ENCODE data around the gene TRMT6.

The TRMT6 gene

DNA sequence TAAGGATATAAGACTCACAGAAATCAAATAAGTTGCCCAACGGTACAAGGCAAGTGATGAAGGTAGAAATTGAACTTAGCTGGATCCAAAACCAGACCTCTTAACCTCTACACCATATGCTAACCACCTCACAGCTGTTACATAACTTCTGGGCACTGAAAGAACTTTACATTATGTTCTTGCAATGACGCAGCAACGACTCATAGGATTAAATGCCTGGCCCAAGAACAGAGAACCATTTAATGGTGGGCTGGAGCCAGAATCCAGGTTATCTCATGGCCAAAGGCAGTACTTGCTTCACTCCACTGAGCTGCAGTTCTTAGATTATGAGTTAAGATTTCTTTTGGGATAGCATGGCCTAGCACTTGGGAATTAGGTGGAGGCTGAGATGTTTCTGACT, 4.4 kb downstream of the TRMT6 start:
- peak; percentile 47 for DNase-seq

DNA sequence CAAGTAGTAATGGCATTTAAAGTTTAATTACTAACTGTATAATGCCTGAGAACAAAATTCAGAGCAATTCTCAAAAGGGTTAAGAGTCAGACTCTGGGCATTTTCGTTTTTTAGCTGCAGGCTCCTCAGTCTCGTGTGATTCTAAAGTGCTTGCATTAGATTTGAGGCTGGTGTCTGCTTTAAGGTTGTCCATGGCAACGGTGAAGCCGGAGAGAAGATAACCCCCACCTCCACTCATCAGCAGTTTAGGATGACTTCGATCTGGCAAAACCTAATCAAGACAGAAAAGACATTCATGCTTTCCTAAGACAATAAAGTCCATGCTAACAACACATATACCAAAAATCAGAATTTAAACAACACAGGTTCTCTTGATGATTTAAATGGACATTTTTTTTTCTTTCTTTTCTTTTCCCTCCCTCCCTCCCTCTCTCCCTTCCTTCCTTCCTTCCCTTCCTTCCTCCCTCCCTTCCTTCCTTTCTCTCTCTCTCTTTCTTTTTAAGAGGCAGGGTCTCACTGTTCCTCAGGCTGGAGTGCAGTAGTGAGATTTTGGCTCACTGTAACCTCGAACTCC, 11.8 kb downstream of the TRMT6 start:
- DNase-seq: no peak

DNA sequence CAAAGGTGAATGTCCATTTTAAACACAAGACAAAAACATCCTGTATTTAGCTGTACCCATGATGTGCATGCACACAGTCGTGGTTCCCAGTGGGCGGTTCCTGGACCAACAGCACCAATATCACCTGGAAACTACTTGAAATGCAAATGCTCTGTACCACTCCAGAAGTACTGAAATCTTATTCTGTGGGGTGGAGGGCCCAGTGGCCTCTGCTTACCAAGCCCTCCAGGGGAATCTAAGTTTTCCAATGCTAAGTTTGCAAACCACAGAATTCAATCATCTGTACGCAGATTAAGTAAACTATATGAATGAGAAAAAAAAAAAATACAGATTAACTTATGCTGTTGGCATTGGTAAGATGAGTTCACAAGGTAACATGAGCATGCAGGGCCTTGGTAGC, 14.1 kb downstream of the TRMT6 start:
- DNase-seq: no peak

DNA sequence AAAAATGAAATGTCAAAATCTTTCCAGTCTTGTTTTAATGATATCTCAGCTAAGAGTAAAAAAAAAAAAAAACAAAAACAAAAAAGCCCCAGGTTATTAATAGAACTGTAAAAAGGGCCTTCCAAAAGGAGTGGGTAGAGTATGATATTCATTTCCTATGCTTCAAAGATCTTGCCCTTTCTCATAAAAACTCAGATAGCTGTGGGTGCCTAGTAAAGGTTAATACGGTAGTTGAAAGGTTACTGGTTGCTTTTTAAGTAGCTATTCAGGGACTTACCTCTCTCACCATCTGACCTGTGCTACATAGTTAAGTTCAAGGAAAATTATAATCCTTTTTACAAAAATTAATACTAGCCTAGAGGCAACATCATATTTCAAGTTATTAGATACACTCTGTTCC, 14.9 kb downstream of the TRMT6 start:
- DNase-seq: no peak

DNA sequence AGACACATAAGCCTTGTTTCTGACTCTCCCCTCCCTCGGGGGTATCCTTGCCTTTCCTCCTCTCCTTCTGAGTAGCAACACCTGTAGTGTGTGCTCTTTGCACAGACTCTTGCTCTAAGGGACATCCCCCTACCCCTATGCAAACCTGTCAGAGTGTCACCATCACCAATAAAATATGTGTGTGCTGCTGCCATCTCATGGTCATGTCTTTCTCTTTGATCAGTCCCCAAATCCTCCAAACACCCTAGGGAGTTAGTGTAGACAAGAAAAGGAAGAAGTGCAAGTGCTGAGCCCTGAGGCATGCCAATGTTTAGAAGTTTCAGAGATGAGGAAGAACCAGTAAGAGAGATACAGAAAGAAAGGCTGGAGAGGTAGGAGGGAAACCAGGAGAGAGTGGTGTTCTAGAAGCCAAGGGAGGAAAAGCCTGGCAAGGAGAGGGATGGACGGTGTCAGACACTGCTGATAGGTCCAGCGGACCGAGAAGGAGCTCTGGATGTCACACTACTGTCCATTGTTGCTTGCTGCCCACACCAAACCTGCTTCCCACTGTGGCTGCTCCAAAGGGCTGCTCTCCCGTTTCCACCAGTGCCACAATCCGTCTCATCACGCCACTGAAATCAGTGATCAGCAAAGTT, 16.4 kb downstream of the TRMT6 start:
- DNase-seq: no peak

DNA sequence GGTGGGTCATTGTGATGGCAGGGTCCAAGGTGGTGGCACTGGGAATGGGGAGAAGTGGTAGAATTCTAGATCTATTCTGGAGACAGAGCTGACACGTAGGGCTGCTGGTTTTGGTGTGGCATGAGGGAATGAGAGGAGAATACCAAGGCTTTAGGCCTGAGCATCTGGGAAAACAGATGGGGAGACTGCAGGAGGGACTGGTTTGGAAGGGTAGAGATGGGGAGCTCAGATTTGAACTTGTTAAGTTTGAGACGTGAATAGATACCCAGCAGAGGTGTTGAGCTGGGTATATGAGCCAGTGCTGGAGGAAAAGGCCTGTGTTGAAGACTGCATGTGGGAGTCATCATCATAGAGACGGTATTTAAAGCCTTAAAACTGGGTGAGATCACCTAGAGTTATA, 17.5 kb downstream of the TRMT6 start:
- no peak for DNase-seq

DNA sequence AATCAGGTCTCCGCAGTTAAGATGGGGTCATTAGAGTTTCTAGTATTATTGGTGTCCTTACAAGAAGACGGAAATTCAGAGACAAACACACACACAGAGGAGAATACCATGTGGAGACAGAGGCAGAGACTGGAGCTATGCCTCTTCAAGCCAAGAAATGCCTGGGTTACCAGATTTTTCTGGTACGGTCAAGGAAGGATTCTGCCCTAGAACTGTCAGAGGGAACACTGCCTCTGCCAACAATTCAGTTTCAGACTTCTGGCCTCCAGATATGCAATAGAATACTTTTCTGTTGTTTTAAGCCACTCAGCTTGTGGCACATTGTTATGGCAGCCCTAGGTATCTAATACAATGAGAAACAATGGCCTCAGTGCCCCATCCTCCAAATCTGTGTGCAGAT, 18.9 kb downstream of the TRMT6 start:
- DNase-seq: no peak

DNA sequence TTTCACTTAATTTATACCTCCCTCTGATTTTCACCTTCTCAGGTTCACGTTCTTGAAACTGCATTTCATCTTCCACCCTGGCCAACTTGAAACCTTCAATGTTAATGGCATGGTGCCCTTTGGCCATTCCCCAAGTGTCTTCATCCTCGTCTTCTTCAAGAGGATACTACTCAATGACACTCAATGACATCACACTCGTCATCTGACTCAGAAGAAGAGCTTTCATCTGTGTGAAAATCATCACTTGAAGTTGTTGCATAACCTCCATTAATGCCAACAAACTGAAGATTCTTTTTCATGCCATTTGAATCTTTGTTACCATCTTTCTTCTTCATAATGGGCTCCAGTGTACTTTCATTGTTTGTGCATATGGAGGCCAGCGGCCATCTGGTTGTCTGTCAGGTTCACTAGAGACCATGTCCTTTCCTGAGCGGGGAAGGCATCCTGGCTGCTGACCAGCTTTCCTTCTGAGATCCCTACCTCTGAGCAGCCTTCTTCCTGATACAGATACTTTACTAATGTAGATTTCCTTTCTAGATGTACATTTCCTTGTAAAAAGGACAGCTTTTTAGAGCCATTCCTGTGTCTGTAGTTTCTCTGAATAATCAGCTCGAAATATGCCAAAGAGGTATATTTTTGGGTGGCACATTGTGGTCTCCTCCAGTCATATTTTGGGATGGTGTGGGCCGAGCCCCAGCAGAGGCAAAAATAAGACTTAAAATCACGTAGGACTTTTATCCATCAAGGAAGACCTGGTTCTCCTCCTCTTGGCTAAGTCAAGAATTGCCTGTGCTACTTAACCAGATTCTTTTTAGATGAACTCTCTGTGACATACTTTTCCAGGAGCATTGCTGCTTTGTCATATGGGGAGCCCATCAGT, 21.3 kb downstream of the TRMT6 start:
- no peak for DNase-seq

DNA sequence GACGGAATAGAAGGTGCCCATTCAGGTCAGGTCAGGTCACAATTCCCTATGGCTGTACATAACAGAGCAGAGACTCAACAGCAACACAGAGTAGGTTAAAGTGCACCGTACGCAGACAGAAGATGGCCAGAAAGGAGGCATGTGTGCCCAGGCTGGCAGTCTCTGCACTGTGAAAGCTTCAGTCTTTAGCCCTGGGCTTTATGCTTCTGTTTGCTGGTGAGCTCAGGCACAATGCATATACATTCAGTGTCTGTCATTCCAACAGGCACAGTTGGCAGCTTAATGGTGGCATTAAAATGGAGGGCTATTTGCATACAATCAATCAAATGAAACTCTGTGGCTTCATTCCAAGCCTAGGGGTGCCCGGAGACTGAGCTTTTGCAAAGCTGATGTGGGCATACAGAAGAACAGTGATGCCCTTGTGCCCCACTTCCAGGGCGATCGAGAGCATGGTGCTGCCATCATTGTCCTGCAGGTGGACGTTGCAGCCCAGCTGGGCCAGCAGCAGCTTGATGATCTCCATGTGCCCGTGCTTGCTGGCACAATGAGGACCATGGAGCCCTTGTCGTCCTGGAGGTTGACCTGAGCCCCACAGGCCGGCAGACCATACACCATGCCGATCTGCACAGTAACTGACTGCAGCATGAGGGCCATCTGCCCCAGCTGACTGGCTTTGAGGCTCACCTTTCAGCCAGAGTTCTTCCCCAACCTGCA, 22.4 kb downstream of the TRMT6 start:
- DNase-seq: no peak

DNA sequence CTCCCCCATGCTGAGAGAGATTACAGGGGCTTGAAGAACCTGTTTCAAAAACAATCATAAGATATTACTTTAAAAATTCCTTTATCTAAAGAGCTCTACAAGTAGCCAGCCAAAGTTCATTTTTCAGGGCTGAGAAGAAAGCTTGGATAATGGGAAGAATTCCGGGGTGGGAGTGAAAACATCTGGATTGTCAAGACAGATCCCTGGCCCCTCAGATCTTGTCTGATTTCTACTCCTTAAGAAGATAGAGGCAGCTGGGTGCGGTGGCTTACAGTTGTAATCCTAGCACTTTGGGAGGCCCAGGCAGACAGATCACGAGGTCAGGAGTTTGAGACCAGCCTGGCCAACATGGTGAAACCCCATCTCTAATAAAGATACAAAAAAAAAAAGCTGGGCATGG, 24.8 kb downstream of the TRMT6 start:
- DNase-seq: no peak

DNA sequence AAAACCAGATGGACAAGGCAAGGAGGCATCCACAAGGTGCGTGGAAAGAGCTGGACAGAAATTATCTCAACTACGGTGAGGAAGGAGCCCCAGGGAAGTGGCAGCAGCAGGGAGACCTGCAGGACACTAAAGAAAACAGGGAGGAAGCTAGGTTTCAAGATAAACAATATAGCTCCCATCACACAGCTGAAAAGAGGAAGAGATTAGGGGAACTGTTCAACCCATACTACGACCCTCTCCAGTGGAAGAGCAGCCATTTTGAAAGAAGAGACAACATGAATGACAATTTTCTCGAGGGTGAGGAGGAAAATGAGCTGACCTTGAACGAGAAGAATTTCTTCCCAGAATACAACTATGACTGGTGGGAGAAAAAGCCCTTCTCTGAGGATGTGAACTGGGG, 26.8 kb downstream of the TRMT6 start:
- no peak for DNase-seq

DNA sequence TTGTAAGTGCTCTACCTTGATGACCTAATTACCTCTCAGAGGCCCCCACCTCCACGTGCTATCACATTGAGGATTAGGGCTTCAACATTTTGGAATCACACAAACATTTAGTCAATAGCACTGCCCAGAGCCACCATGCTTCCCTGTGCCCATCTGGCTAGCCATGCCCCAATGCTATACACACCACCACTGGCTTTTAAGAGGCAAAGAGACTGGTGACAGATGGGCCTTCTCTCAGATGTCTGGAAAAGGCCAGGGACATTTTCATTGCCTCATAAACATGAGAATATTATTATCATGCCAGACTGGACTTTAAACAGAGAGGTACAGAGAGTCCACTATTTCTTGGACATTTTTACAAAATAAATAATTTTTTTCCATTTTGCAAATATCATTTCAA, 29.8 kb downstream of the TRMT6 start:
- DNase-seq: no peak

DNA sequence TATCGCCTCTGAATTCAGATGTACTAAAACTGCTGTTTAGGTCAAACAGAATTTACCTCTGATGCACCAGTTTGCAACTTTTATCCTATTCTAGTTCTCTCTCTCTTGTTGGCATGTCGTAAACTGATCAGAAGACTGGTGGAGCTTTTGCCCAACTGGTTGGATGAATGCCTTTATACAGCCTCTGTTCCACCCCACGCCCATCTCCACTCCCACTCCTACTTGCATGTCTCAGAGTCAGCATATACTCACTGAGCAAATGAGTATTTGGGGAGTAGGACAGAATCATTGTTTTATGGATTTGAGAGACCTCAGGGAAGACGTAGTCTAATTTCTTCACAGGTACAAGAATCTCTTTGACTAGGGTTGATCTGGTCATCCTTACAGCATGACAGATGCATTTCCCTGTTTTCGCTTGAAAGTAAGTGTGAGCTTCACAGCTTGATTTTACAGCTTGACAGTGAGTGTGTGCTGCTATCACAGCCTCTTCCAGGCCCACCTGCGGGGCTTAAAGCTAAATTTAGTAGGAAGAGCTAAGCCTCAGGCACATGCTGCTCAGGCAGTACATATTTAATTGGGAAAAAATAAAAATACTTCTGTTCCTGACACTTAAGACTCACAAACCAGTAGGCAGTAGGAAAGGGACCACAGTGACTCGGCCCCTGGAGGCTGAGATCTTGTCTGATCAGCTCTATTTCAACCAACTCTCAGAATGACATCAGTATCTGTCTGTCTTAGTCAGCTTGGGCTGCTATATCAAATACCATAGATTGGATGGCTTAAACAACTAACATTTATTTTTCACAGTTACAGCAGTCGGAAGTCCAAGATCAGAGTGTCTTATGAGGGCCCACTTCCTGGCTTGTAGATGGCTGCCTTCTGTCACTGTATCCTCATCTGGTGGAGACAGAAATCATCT, 30.4 kb downstream of the TRMT6 start:
- DNase-seq: peak; percentile 45

DNA sequence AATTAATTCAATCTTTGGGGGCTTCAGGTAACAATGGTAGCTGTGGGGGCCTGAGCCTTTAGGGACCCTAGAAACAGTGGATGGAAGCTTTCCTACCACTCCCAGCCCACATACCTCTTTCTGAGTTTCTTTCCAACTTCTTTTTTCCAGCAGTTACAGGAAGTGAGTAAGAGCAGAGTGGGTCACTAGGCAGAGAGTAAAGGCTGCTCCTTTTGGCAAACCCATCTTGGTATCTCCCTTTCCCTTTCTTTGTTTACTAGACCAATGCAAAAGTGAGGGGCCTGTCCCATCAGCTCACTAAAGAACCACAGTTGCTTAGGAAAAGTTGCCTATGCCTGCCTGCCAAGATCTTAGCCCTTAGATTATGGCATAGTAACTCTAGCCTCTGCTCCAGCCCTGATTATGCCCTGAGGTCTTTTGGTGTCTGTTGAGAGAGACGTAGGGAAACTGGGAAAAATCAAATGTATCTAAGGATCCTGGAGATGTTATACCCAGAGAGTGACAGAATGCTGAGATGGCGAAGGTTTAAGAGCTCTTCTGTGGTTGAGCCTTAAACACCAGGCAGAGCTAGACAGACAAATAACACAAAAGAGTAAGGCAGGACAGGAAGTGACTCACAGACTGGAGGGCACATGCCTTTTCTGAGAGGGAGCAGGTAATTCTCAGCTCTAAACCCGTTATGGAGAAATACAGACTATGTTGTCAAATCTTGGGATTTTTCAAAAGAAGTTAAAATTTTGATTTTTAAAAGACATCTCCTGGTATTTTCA, 31.3 kb downstream of the TRMT6 start:
- peak; percentile 50 for DNase-seq

DNA sequence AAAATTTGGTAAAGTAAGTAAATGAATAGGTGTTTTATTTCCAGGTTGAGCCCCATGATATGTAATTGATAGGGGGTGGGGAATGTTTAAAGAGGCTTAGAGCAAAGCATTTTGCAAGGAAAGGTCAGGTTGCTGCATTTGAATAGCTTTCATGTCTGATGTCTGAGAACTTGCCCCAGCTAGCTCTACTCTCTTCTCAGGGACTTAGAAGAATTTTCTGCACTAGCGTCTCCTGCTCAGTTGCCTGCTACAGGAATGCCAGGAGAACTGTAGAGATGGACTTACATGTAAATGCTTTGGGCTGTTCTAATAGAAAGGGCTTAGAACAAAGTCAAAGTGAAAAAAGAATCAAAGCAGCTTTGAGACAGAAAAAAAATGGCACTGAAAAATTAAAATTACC, 35.5 kb downstream of the TRMT6 start:
- no peak for DNase-seq

DNA sequence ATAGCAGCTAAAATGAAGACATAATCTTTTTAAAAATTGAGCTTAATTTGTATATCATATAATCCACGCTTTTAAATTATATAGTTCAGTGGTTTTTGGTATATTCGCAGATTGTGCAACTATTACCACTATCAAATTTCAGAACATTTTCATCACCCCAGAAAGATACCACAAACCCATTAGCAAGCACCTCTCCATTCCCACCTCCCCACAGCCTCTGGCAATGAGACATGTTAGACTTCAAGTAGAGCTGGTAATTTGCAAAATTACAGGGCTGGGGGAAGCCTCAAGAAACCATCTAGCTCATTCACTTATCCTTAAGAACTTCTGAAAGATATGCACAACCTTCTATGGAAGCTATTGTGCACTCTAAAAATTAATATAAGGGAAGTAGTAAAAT, 37.2 kb downstream of the TRMT6 start:
- DNase-seq: no peak

DNA sequence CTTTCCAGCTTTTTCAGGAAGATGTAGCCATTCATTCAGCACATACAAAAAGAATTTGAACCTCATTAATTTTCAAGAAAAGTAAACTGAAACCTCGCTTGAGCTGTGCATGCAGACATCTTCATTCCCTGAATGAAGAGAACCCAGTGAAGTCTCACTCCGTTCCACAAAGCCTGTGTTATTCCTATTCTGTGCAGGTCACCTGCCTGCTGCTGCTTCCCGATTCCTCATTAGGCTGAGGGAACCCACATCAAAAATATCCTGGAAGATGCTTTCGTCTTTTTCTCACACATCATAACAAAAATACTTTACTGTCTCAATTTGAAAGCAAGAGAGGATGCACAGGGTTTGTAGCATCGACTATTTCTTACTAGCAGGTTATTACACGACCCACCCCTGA, 40.1 kb downstream of the TRMT6 start:
- DNase-seq: no peak

DNA sequence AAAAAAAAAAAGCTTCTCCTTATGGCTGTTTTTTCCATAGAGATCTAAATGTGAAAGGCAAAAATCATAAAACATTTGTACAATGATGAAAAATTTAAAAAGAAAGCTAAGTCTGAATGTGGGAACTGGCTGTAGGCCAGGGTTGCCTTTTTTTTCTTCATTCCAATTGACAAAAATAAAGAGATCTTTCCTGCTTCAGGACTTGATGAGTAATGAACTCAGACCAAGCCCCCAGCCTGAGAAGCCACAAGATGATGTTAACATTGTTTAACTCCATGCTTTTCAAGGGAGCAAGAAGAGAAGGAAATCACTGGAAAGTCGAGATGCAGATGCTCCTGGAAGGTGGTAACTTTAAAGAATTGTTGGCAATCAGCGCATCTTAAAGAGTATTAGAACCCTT, 41.4 kb downstream of the TRMT6 start:
- DNase-seq: no peak

DNA sequence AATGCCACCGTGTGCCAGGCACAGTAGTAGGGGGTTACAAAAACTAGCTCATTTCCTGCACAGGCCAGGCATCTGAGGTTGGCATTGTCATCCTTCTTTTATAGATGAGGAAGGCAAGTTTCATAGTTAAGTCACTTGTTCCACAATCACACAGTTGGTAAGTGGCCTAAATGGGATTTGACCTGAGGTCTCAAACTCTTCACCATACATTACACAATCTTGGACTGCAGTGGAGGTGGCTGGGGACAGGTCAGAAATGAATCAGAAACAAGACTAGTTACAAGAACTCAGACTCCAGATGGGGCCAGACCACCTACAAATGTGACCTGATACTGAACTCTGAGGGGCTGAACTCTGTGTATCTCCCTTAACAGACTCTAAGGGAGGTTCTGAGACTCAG, 49.4 kb downstream of the TRMT6 start:
- DNase-seq: no peak

DNA sequence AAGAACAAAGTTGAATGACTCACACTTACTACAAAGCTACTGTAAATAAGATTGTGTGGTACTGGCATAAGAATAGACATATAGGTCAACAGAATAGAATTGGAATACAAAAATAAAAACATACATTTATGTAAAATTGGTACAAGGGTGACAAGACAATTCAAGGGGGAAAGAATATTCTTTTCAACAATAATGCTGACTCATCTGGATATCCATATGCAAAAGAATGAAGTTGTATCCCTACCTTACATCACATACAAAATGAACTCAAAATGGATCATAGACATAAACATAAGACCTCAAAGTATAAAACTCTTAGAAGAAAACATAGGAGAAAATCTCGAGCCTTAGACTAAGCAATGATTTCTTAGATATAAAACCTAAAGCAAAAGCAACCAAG, 50.9 kb downstream of the TRMT6 start:
- DNase-seq: no peak

DNA sequence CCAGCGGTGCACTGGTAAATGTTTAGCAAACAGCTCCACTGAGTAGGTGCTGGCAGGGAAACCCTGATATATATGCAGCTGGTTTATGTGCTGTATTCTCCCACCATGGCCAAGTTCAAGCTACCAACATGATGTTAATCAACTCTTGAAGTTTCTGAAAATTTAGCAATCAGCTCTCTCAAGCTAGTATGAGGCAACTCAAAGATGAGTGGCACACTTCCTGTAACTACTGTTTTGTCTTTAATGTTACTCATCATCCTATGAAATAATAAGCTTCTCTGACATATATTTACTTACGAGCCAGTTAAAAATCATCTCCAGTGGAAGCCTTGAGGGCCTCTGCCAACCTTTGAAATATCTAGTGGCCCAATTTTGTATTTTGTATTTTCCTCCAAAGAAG, 54.7 kb downstream of the TRMT6 start:
- DNase-seq: no peak

DNA sequence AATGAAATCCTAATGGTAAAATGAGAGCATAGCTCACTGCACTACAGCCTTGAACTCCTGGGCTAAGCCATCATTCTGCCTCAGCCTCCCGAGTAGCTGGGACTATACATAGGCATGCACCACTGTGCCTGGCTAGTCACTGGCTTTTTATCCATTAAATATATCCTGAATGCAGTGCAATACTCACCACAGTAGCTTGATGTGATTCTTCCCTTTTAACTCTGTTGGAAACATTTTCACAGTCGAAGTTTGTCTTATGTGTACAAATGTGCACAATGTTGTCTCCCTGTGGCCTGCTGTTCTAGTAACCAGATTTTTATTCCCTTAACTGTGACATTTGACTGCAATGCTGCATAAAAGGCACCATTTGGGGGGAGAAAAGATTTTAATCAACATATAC, 56.7 kb downstream of the TRMT6 start:
- no peak for DNase-seq

Measured in NCI-H226 (cell line).